Measurements from ENCODE around the gene DLGAP4.

GRCh38 chr20:36308986-36309385 lies 2.8 kb downstream of the DLGAP4 start:
- TF ChIP-seq CTCF (IDR thresholded peaks at IDR 0.05) (no peak), POLR2AphosphoS5 (IDR thresholded peaks at IDR 0.05) (no peak), POLR2A (IDR thresholded peaks at IDR 0.05) (no peak)

Data from breast epithelium (tissue), 3 donors.